Measurements from ENCODE around the gene IRAG1.
"Not testable (repeated sequence)": the region's sequence is repeated elsewhere in the genome, so short reads cannot be mapped to it uniquely, and the experiment has no call there.

Gene IRAG1

DNA sequence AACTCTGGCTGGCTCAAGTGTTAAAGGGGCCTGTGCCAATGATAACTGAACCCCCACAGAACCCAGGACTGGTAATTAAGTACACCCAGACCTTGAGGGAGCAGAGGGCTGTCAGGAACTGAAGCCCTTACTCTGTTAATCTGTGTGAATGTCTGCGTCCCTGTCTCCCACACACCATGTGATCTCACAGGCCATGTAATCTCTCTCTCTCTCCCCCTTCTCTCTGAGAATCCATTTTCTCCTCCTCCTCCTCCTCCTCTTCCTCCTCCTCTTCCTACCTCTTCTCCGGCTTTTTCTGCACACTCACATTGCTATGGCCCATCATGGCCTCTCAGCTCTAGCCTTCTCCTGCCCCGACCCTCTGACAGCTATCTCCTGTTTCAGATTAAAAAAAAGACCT is 14.6 kb upstream of the IRAG1 start:
- no peak for DNase-seq

DNA sequence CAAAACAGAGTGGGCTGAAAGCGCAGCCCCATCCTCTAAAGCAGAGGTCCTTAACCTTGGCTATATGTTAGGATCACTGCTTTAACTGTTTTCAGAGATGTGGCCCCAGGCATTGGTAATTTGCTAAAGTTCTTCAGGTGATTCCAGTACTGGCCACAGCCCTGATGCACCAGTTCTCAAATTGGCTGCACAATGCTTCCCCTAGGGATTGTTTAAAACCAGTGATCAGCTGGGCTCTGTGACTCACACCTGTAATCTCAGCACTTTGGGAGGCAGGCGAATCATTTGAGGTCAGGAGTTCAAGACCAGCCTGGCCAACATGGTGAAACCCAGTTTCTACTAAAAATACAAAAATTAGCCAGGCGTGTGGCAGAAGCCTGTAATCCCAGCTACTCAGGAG is 8.4 kb upstream of the IRAG1 start:
- DNase-seq: no peak

DNA sequence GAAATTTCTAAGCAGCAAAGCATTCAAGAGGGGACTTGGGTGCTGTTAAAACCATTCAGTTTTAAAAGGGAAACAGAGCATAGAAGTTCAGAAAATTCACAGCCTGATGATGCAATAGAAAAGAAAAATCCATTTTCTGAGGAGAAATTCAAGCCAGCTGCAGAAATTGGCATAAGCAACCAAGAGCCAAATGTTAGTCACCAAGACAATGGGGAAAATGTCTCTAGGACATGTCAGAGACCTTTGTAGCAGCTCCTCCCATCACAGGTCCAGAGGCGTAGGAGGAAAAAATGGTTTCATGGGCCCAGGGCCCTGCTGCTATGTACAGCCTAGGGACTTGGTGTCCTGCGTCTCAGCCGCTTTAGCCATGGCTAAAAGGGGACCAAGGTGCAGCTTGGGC is 5.5 kb upstream of the IRAG1 start:
- DNase-seq: no peak

DNA sequence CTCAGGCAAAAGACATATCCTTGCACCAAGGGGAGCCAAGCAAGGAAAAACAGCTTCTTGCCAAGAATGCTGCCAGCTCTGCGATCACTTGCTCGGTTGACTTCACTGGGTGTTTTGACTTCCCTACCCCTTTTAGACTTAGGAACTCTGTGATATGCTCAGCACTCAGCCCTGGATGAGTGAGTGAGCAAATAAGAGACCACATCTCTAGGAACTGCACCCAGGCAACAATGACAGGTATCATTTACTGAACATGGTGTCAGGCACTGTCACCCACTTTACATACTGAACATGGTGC is 3.7 kb upstream of the IRAG1 start:
- no peak for DNase-seq

DNA sequence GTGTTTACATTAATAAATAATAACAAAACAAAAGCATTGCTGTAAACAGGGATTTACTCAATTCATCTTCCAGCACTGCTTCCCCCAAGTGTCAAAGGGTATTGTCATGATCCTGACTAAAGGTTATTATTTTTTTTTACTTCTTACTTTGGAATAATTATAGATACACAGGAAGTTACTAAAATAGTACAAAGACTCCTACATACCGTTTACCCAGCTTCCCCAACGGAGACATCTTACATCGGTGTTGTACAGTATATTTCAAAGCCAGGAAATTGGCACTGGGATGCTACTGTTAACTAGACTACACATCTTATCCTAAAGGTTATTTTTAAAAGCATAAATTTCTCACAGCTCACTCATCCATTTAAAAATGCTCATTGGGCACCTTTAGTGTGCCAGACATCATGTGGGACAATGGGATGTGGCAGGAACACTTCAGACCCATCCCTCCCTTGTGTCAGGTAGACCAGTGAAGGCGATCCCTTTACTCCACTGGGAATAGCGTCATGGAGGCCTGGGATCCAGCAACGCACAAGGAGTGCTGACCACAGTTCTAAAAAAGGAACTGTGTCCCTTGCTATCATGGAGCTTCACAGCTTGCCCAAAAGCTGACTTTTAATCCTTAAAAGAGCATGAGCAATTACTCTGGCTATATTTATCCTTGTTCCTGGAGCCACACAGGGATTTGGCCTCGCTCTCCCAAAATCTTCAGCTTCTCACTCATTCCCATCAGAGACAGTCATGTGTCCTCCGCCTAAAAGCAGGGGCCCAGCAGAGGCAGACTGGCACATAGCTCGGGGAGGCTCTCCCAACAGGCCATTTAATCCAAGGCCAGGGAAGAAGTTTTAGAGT is 3.1 kb upstream of the IRAG1 start:
- no peak for DNase-seq

DNA sequence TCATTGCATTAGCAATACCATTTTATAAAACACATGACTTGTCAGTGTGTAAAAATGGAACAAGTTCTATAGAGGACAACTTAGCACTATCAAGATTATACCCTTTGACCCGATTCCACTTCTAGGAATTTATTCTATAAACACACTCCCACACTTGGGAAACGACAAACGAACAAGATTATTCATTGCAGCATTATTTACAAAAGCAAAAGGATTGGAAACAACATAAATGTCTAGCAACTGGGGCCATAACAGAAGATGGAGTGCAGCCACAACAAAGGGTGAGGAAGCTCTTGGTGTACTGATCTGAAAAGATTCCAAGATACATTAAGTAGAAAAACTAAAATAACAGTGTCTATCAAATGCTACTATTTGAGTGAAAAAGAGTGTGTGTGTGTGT is 2.3 kb upstream of the IRAG1 start:
- no peak for DNase-seq

DNA sequence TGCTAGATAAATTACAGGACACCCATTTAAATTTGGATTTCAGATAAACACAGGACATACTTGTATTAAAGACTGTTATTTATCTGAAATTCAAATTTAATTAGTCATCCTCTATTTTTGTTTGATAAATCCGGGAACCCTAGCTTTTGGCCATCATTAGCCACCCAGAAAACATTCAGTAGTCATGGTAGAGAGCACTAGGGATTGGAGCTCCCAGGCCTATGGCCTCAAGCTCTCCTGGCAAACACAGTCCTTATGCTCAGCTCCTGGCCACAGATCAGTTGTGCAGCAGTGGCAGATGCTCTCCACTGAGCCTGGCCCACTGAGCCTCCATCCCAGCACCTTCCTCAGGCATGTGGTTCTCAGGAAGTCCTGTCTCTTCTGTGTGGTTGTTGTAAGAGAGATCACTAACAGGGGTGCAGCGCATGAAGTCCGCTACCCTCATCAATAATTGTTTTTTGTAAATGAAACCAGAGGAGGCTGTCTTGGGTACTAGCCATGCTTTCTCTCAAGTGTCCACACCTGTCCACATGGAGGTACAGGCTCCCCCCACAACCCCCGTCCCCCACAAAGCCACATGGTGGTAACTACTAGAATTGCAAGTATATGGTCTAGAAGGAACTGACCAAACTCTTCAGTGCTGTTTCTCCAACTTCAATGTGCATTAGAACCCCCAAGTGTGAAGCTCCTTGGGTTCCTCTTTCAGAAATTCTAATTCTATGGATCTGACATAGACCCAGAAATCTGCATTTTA is 1.1 kb upstream of the IRAG1 start:
- no peak for DNase-seq

DNA sequence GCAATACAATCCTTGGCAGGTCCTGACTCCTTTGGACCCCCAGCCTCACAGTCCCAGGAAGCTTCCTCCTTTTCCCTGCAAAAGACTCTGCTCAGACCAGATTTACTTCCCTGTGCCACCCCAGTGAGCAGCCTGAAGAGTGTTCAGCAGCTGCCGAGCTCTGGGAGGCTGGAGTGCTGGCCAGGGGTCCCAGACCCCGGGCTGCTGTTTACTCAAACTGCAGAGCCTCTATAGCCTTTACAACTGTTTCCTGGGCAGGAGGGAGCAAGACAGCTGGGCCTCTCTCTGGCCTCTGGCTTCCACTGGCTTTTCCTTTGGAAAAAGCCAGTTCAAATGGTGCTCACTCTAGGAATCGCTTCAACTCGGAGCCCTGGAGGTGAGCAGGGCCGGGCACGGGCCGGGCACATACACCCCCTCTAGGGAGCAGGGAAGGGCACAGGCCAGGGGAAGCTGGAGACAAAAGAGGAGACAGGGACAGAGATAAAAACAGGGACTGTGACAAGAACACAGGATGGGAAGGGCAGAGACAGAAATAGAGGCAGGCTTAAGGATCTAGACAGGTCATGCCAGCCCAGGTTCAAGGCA is 932 bp downstream of the IRAG1 start:
- DNase-seq: no peak

DNA sequence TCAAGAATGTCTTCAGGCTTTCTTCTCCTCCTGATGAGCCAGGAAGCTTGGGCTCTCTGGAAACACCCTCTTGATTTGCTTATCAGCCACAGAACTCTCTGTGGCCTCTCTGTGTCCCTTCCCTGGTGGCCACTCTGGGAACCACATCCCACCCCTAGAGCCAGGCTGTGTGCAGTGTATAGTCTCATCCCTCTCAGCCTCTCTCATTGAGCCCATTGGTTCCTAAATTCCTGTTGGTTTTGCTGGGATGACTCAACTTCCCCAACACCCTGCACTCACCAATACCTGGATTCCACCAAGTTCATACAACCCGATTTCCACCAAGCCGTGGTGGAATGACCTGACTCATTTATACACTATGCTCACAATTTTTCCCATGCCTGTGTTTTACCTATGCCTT is 5.2 kb downstream of the IRAG1 start:
- DNase-seq: no peak

DNA sequence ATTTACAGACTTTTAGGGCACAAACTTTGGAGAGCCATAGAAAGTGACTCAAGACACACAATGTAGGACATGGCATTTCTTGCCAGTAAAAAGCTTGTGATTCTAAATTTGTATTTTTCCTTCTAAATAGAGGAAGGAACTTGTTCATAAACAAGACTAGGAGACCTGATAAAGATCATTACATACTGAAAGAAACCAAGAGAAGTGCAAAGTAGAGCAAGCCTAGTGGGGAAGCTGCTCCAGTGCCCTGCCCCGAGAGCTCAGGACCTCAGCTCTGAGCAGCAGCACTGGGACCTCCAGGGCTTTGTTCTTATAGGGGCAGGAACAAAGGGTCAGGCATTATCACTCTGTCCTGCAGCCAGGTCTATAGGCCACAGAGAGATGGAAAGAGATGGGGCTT is 7.2 kb downstream of the IRAG1 start:
- DNase-seq: no peak

DNA sequence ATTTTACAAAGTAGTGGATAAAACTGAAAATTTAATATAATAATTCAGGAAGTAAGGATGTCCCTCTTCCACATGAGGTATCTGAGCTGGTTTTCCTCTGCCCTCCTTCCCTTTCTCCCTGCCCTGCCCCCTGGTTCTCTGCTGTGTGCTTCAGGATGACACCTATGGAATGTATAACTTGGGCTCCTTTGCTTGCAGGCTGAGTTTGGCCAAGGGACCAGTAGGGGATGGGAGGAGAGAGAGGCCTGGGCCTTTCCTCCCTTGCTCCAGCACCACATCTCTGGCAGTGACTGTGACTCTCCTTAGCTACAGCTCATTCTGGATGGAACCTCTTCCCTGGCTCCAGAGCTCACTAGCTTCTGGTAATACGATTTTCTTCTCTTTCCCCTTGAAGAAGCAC is 10.1 kb downstream of the IRAG1 start:
- no peak for DNase-seq

DNA sequence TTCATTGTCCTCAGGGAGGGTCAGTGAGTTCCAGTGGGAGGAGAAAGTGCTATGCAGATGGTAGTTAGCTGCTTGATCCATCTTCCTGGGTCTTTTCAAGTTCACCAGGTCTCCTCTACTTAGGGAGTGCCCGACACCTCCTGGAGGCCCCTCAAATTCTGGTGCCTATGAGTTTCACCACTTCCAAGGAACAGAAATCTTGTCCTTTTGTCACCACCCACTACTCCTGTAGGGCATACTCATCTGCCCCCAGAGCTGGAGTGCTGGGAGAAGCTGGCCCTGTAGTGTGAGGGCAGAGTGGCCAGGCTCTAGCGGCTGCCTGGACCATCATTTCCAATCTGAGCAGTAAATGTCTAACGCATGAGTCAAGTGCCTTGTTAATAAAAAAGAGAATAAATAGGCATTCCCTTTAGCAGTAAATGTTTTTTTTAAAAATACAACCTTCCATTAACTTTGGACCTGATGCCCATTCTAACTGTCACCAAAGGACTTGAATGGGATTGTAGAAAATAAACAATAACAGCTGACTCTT is 12.5 kb downstream of the IRAG1 start:
- DNase-seq: no peak

DNA sequence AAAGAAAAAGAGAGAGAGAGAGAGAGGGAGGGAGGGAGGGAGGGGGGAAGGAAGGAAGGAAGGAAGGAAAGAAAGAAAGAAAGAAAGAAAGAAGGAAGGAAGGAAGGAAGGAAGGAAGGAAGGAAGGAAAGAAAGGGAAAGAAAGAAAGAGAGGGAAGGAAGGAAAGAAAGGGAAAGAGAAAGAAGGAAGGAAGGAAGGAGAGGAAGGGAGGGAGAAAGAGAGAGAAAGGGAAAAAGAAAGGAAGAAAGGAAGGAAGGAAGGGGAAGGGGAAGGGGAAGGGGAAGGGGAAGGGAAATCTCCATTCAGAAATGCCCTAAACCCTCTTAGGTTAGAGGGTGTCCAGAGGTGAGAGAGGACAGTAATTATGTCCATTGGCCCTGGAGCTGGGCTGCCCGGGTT is 13.3 kb downstream of the IRAG1 start:
- DNase-seq: not testable (repeated sequence)

DNA sequence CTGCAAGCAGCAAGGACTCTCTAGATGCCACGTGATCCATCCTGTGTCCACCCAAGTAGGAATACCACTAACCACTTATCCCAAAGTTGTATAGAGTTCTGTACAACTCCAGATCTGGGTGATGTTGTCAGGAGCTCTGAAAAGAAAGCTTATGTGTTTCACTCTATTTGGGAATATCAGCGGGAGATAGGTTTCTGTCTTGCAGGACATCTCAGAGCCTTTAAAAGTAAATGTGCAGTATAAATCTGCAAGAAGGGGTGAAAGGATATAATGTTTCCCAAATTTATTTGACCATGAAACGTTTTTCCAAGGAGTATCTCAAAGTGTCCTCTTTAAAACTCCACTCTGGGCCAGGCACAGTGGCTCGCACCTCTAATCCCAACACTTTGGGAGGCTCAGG is 13.9 kb downstream of the IRAG1 start:
- DNase-seq: no peak

DNA sequence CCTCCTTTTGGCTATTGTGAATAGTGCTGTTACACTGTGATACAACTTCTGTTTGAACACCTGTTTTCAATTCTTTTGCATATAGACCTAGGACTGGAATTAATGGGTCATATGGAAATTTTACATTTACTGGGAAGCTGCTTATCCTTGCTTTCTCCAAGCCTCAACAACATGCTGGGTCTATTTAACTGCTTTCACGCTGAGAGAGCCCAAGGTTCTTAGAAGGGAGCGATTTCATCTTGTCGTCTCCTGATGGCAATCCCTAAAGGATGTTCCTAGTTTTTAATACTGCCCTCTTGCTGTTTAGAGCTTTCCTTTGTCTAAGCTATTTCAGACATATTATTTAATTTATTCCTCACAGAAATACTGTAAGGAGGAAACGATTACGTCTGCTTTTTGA is 15.5 kb downstream of the IRAG1 start:
- DNase-seq: no peak

DNA sequence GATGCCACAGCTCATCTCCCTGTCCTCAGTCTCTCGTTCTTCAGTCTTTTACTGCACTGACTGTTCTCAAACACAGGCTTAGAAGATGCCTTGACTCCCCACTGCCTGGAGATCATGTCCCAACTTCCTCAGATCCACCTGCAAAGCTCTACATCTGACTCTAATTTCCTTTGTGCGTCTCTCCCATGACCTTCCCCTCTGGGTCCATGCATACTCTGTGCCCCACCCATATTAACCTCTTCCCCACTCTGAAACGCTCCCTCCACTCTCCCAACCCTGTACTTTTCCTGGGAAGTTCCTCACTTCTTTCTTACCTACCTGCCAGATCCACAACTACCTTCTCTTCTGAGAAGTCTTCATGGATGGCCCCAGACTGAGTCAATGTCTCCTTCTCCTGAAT is 16.6 kb downstream of the IRAG1 start:
- no peak for DNase-seq

DNA sequence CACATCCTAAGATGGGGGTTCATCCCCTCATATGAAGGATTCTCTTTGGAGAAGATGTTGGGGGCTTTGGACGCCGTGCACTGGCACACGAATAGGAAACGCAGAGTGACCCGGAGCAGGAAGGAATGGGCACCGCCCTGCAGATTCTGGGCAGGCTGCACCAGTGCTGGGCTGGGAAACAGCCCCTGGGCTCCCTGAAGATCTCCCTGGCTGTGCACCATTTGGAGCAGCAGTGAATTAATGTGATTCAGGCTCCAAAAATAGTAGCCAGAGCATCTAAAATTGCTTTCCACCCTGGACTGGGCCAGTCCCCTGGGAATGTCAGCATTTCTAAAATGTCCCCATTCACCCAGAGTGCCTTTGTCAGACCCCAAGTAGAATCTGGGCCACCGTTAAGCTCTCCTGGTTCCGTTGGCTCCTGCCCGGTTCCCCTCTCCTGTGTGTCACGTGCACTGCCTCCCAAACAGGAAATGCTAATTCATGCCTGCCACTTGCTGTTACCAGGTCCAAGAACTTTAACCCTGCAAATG is 18.6 kb downstream of the IRAG1 start:
- DNase-seq: no peak

DNA sequence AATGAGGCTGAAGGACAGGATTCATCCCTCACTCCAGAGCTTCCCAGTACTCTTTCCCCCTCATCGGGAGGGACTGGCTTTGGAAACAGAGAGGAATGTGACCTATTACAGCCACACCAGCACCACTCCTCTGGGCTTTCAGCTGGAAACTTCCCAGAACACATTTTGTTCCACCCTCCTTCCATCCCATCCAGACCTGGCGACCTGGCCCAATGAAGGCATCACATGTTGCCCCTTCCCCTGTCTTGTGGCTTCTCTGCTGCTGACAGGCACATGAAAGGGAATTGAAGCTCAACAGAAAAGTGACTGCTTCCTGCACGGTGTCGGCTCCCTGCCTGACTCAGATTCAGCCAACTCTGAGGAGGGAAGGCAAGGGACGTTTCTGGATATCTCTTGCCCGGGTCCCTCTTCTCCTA is 19.1 kb downstream of the IRAG1 start:
- DNase-seq: no peak

DNA sequence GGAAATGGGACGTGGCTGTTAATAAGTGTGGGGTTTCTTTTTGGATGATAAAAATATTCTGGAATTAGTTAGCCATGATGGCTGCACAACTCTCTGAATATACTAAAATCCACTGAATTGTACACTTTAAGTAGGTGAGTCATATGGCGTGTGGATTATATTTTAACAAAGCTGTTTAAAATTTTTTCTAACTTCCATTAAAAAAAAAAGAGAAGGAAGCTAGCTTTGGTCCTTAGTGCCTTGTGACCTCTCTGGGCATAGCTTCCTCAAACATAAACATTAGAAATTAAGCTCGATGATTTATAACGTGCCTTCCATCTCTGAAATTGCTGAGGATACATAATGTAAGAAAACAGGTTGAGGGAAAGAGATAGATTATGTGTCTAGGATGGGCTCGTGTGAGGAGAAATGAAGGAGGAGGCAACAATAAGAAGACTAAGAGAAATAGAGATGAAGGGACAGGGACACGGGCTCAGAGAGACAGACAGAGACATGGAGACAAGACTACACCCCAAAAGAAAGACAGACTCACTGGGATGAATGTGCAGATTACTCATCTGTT is 20.0 kb downstream of the IRAG1 start:
- no peak for DNase-seq

DNA sequence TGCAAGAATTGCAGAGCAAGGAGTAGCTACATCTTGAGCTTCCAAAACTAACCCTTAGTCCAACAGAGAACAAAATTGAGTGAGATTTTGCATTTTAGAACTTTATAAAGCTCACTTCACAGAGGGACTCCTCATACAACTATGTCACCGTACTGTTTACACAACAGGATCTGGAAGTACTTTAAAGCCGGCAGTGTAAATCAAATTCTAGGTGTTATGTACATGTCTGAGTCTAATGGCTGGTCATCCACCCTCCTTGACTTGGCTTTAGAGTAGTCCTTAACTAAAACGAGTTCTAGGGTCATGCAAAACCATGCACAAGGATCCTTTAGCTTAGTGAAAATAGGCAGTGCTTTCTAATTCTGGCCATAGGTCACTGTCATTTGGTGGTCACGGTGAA is 23.5 kb downstream of the IRAG1 start:
- no peak for DNase-seq

DNA sequence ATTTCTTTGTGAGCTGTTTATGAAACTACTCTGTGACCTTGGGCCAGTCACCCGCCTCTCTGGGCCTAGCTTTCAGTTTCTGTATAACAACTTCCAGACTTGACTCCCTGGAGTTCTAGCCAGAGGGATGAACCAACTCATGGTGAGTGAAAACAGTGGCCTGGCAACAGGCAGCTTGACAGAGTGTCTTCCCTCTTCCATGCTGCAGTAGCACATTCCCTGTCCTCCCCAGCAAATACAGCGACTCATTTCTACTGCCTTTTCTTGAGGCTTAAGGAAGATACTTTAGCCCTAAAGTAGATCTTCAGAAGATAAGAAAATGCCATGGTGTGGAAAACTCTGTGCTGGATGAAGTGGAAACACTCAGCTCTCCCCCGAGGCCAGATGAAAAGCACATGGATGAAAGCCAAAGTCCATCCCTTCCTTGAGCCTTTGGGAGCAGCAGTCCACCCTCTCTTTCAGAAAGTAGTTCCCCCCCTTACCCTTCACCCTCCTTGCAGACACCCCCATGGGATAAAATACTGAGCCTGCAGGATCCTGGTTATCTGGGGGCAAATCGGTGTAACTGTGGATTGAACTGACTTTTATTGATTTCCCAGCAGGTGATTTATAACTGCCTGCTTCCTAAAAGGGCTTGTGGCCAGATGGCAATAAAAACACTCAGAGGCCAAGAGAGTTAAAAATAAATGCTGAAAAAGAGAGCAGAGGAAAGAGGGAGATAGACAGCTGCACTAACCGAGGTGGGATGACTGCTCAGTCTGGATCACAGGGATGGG is 24.1 kb downstream of the IRAG1 start:
- no peak for DNase-seq

DNA sequence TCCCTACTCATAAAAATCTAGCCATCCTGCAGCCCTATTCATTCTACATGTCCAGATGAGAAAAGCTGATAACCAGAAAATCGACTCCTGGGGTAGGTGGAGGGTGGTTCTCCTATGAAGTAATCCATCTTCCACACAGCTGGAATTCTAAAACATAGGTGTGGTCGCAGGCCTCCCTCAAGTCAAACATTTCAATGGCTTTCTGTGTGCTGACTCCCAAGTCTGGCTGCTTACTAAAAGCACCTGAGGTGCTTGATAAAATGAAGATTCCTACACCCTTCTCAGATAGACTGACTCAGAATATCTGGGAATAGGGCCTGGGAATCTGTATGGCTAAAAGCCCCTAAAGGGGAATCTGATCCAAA is 26.1 kb downstream of the IRAG1 start:
- DNase-seq: no peak

All from CD4-positive, alpha-beta T cell treated with Interleukin-10 for 1 hour (primary cell).